OCI-LY7 (cell line): ENCODE results near the gene STX8. TPM values are rescaled to one million over a fixed set of nuclear protein-coding genes. Genes with fewer than 3 reads are reported as not detected.

Experiments used
- BruUV-seq: library from RNA; stranded (reverse); fragments of 400-500 nt; replicated peaks from 2 replicates; lab custom pipeline; 2021; lab: Mats Ljungman, UMichigan
- CTCF ChIA-PET: fragments of 300-600 bp; sonication (Branson Sonifier 250); formaldehyde crosslinking; loops from one replicate; lab custom pipeline; 2022; ENCODE audit warnings: antibody characterized with exemption; ENCODE audit not compliant: unreplicated experiment; lab: Charles Lee
- POLR2A ChIA-PET: fragments of 300-600 bp; sonication (Branson Sonifier 250); formaldehyde crosslinking; loops from one replicate; lab custom pipeline; 2022; ENCODE audit warnings: antibody characterized with exemption; lab: Charles Lee
- DNase-seq: peaks from one replicate; pipeline ENCODE4 v3.0.0-alpha.2; 2015; ENCODE audit warnings: low spot score
- H2AFZ ChIP-seq: fragments of 200-600 bp; sonication (generic), shearing (Covaris generic); 2 replicates; pipeline ENCODE4 v1.6.1; 2014; ENCODE audit warnings: mild to moderate bottlenecking, antibody characterized with exemption, low read length, moderate library complexity
- H3K27ac ChIP-seq: fragments of 200-600 bp; sonication (generic); 2 replicates; pipeline ENCODE4 v1.5.1; 2014; ENCODE audit warnings: mixed run types, low read depth, mild to moderate bottlenecking, moderate library complexity, low read length, inconsistent platforms; ENCODE audit not compliant: poor library complexity, severe bottlenecking
- H3K36me3 ChIP-seq: fragments of 200-600 bp; sonication (generic); 2 replicates; pipeline ENCODE4 v1.6.1; 2014; ENCODE audit warnings: mild to moderate bottlenecking, antibody characterized with exemption, low read length, moderate library complexity, mixed read lengths; ENCODE audit not compliant: insufficient read depth
- H3K4me1 ChIP-seq: fragments of 200-600 bp; sonication (generic); 2 replicates; pipeline ENCODE4 v1.5.1; 2014; ENCODE audit warnings: mild to moderate bottlenecking, low read length; ENCODE audit not compliant: insufficient read depth, poor library complexity, severe bottlenecking
- H3K4me2 ChIP-seq: fragments of 200-600 bp; sonication (generic); 2 replicates; pipeline ENCODE4 v1.6.1; 2014; ENCODE audit warnings: mild to moderate bottlenecking, low read length
- H3K4me3 ChIP-seq: fragments of 200-600 bp; sonication (generic); 2 replicates; pipeline ENCODE4 v1.5.1; 2014; ENCODE audit warnings: mild to moderate bottlenecking, low read depth, low read length; ENCODE audit not compliant: poor library complexity, severe bottlenecking
- H3K79me2 ChIP-seq: fragments of 200-600 bp; sonication (generic); 2 replicates; pipeline ENCODE4 v1.6.1; 2016; ENCODE audit warnings: low read depth, mild to moderate bottlenecking, low read length, moderate library complexity, mixed read lengths; ENCODE audit not compliant: insufficient read depth
- H3K9me2 ChIP-seq: fragments of 200-600 bp; sonication (generic); 2 replicates; pipeline ENCODE4 v1.6.1; 2016; ENCODE audit warnings: mild to moderate bottlenecking, low read length, mixed read lengths; ENCODE audit not compliant: insufficient read depth
- H3K9me3 ChIP-seq: fragments of 200-600 bp; sonication (generic); 2 replicates; pipeline ENCODE4 v1.6.1; 2014; ENCODE audit warnings: mild to moderate bottlenecking, mixed run types, low read length, mixed read lengths
- H4K20me1 ChIP-seq: fragments of 200-600 bp; sonication (generic); 2 replicates; pipeline ENCODE4 v1.6.1; 2014; ENCODE audit warnings: mild to moderate bottlenecking, antibody characterized with exemption, low read length, moderate library complexity, mixed read lengths; ENCODE audit not compliant: insufficient read depth
- CTCF ChIP-seq: fragments of 200-600 bp; sonication (generic); conservative IDR thresholded peaks from 2 replicates; pipeline ENCODE4 v1.5.1; 2014; ENCODE audit warnings: mild to moderate bottlenecking, antibody characterized with exemption, low read length, moderate library complexity, mixed read lengths
- EZH2phosphoT487 ChIP-seq: fragments of 200-600 bp; sonication (generic); IDR thresholded peaks from 2 replicates; pipeline ENCODE4 v1.6.1; 2018; ENCODE audit warnings: low read depth, borderline replicate concordance, mild to moderate bottlenecking, mixed run types, antibody characterized with exemption, low read length, moderate library complexity, mixed read lengths
- intact Hi-C: fragments of 100-400 bp; cut with micrococcal nuclease; formaldehyde crosslinking; loops from one replicate; pipeline ENCODE4 v1.10.0; 2022; ENCODE audit not compliant: unreplicated experiment
- total RNA-seq, 2 experiments: library from RNA; depleted of rRNA in 1 of 2; stranded (reverse); fragments of >200 nt in 1 of 2; shearing (Covaris generic) in 1 of 2; gene quantifications; 2 replicates each; pipeline ENCODE4 v1.2.3, GENCODE V29; 2014 to 2022

The STX8 gene
- total RNA-seq, 2 experiments from 2014 or later: 56.7 to 69.0 TPM

DNA sequence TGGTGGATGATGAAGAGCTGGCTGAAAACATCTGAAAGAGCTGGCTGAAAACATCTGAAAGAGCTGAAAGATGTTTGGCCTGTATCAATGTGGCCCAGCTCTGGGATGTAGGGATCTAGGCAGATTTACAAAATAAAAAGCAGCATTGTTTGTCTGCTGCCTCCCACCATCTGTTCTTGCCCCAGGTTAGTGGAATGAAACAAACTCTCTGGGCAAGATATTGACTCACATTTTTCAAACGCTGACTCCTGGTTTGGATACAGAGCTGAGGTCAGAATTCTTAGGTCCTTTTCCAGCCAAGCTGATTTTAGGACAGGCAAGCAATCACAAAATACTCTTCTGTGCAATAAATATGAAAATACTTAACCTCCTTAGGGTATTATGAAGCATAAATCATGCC is 139.0 kb downstream of the STX8 start:
- TF ChIP-seq CTCF: no peak
- TF ChIP-seq EZH2phosphoT487: no peak
- H4K20me1 ChIP-seq: no peaks in the 10 kb centered on the region
- no TSS peak for BruUV-seq
- ChIA-PET POLR2A (no interaction called here), CTCF (no interaction called here)
- H3K4me3 ChIP-seq: no peak overlapping the region
- H3K4me1 ChIP-seq: no peaks in the 10 kb centered on the region
- no peaks in the 10 kb centered on the region for H3K9me2 ChIP-seq
- H3K4me2 ChIP-seq: no peak overlapping the region
- no peak for DNase-seq
- no peak overlapping the region for H2AFZ ChIP-seq
- H3K27ac ChIP-seq: no peak overlapping the region
- intact Hi-C loops: no loop called here
- no peaks in the 10 kb centered on the region for H3K79me2 ChIP-seq
- no peaks in the 10 kb centered on the region for H3K36me3 ChIP-seq
- H3K9me3 ChIP-seq: no peaks in the 10 kb centered on the region

- no peak for TF ChIP-seq EZH2phosphoT487
- no peak for TF ChIP-seq CTCF
- Histone ChIP-seq H3K36me3 (no peaks in the 10 kb centered on the region), H3K4me3 (no peak overlapping the region), H3K27ac (no peak overlapping the region), H3K9me3 (no peaks in the 10 kb centered on the region), H3K4me1 (no peaks in the 10 kb centered on the region), H3K4me2 (no peak overlapping the region), H3K9me2 (no peaks in the 10 kb centered on the region), H2AFZ (no peak overlapping the region), H4K20me1 (no peaks in the 10 kb centered on the region), H3K79me2 (no peaks in the 10 kb centered on the region)
- BruUV-seq: no TSS peak
- no peak for DNase-seq
- ChIA-PET POLR2A (no interaction called here), CTCF (no interaction called here)
- intact Hi-C loops: no loop called here
Measured at GRCh38 chr17:9435165-9435564, 140.5 kb downstream of the STX8 start.

DNA sequence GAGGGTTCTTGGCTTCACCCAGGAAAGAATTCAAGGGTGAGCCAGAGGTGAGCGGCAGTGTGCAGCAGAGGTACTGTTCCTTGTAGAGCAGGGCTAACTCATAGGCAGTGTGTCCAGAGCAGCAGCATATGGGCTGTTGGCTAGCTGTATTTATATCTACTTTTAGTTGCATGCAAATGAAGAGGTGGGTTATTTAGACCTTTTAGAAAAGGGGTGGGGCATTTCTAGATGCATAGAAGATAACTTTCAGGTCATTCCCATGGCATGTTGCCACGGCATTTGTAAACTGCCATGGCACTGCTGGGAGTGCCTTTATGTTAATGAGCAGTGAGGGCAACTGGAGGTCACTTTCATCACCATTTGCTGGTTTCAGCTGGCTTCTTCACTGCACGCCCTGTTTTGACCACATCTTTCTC is 141.0 kb downstream of the STX8 start:
- ChIA-PET CTCF (no interaction called here), POLR2A (no interaction called here)
- no peak overlapping the region for H3K4me3 ChIP-seq
- intact Hi-C loops: no loop called here
- no peak overlapping the region for H3K27ac ChIP-seq
- no peaks in the 10 kb centered on the region for H3K9me2 ChIP-seq
- H3K4me1 ChIP-seq: no peaks in the 10 kb centered on the region
- BruUV-seq: no TSS peak
- DNase-seq: no peak
- no peaks in the 10 kb centered on the region for H3K79me2 ChIP-seq
- no peaks in the 10 kb centered on the region for H4K20me1 ChIP-seq
- TF ChIP-seq CTCF: no peak
- TF ChIP-seq EZH2phosphoT487: no peak
- no peaks in the 10 kb centered on the region for H3K36me3 ChIP-seq
- no peaks in the 10 kb centered on the region for H3K9me3 ChIP-seq
- H3K4me2 ChIP-seq: no peak overlapping the region
- H2AFZ ChIP-seq: no peak overlapping the region
